GM19099 (cell line): ENCODE measurements around the gene DOCK9.

Experiments used
- POLR2A ChIP-seq: IDR thresholded peaks from 3 replicates; pipeline ENCODE4 v1.6.1; 2011; ENCODE audit warnings: low read depth; ENCODE audit not compliant: insufficient read length; ENCODE audit errors: extremely low read depth

Gene DOCK9

DNA sequence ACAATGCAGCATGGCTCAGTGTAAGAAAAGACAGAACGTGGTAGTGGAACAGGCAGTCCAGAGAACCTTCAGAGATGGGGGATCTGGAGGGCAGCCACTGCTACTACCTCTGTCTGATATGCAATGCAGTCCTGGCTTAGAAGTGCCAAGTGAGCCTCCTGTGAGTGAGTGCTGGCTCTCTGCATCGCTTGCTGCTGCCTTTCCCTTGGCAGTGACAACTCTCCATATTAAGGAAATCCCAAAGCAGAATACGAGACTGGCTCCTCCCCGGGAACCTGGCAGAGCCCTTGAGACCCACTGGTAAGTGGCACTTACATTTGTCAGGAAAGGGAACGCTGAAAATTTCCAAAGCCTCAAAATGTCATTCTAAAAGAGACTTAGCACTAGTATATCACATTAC lies 7.5 kb downstream of the DOCK9 start:
- no peak for TF ChIP-seq POLR2A

- TF ChIP-seq POLR2A, result no peak
Observed at GRCh38 chr13:98967491-98967890, 10.4 kb downstream of the DOCK9 start.

- TF ChIP-seq POLR2A, result no peak
Observed at GRCh38 chr13:98966019-98966418, 11.8 kb downstream of the DOCK9 start.

DNA sequence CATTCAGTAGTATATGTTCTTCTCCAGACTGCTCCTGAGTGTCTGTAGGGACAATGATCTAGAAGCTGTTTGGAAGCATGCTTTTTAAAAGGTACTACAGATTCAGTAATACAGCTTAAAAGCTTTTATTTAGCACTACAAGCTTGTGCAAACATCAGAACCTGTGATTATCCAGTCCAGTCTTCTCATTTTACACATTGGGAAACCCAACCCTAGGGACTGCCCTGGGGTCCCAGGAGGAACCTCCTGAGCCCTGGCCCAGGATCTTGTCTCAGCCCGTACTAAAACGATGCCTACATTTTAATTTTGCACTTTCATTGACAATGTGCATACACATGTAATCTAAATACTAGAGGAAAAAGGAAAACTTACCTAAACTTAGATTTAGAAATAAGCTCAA lies 12.5 kb downstream of the DOCK9 start:
- no peak for TF ChIP-seq POLR2A

DNA sequence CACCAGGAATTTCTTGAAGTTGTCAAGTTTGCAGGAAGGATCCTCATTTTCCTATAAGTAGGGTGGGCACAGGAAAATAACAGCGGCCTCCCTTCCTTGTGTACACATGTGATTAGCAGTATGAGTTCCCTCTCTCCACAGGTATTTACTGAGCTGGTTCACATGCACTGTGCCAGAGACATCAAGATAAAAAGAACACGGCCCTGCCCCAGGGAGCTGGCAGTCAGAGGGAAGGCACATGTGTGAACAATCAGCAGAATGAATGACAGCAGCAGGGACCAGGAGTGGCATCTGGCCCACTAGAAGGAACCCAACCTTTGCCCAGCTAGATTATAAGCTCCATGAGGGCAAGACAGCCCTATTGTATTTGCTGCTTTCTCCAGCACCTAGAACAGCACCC lies 13.9 kb downstream of the DOCK9 start:
- no peak for TF ChIP-seq POLR2A

GRCh38 chr13:98962901-98963590 lies 14.8 kb downstream of the DOCK9 start:
- no peak for TF ChIP-seq POLR2A

DNA sequence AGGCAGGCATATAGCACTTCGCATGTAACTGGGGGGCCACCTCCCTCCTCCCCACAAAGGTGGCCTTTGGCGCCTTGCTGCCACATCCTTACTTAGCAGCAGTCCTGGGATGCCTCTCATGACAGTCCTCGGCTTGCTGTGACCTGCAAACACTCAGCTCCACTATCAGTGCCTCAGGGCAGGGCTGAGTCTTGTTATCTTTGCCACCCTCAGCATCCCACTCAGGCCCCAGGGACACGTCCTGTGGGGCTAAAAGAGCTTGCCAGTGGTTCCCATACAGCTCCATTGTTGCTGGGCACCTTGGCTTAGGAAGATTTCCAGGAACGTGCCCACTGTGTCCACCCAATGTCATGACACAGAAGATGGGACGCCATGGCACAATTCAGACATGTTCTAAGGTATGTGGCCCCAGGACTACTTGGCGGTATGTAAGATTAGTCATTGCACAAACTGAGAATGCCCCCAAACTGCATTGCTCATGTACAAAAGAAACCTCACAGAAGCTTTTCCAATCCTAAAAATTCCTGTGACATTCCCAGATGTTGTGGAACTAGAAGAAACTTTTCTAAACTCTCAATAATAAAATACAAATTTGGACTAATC lies 16.3 kb downstream of the DOCK9 start:
- no peak for TF ChIP-seq POLR2A

DNA sequence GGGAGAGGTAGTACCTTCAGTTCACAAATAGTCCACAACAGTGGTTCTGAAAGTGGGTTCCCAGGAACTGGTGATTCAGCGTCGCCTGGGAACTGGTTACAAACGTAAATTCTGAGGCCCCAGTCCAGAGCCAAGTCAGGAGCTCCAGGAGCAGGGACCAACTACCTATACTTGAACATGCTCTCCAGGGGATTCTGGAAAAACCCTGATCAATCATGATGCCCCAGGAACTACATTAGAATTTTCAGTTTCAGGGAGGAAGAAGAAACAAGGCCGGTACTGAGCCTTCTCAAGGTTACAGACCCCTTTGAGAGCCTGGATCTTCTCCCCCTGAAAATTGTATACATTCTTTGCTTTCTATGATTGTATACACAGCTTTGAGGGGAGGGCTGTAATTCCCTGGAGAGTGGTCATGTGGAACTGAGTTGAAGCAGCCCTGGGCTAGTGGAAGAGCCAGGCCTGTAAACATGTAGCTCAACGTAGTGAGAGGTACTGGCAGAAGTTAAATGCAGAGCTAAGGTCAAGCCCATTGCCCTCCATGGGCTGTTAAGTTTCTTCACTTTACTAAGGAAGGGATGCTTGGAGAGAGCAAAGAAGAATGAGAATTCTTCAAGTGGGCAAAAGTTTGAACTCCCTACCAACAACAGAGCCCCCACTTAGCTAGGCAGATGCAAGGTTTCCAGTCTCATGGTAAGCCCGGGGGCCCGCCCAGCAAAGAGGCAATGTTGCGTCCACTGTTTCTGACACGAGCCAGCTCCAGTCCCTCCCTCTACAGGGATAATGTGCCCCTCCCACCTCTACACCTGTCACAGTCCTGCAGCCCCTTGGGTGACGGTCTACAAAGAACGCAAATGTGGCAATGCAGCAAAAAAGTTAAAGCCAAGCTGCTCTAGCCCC lies 17.0 kb downstream of the DOCK9 start:
- no peak for TF ChIP-seq POLR2A

- no peak for TF ChIP-seq POLR2A
Observed at GRCh38 chr13:98959786-98960605, 17.9 kb downstream of the DOCK9 start.

- TF ChIP-seq POLR2A, result no peak
Observed at GRCh38 chr13:98959291-98959690, 18.6 kb downstream of the DOCK9 start.

GRCh38 chr13:98958443-98958794 lies 19.4 kb downstream of the DOCK9 start:
- no peak for TF ChIP-seq POLR2A

- no peak for TF ChIP-seq POLR2A
Observed at GRCh38 chr13:98957731-98958442, 20.0 kb downstream of the DOCK9 start.

DNA sequence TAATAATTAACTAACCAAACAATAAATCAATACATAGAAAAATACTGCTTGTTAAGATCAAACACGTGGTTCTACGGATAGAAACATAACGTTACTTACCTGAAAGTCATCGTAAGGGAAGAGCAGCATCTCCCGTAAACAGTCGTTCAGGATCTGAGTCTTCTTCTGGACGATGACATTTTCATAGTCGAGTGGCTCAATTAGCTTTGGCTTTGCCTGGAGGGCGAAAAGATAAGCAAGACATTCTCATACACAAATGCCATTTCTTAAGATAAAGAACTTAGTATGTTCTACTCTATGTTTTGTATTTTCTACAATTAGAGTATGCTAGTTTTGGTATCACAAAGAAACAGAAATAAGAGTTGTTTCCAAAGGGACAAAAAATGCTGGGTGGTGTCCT lies 22.5 kb downstream of the DOCK9 start:
- TF ChIP-seq POLR2A, result no peak

DNA sequence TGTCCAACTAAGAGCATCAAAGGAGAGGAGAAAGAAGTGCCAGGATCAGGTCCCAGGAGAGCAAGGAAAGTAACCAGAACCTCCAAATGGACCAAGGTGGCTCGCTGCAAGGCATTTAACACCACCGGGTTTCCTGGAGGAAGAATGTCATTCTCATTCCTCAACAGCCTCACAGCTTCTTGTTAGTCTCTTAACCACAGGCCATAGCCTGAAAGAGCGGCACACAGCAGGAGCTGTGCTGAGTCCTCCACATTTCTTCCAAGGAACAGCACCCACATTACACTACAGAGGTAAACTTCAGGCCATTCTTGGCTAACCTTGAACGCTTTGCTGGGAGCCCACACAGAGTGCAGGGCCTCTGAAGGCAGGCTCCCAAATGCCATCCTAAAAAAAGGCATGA lies 23.6 kb downstream of the DOCK9 start:
- no peak for TF ChIP-seq POLR2A
